Smooth muscle cell (in vitro differentiated cells): ENCODE measurements around the gene NEIL3. TPM values are rescaled to one million over a fixed set of nuclear protein-coding genes. Genes with fewer than 3 reads are reported as not detected.

ENCODE experiments used
- DNase-seq: peaks from one replicate; lab custom pipeline; 2025; ENCODE audit not compliant: unreplicated experiment; lab: John Stamatoyannopoulos, UW
- H2AFZ ChIP-seq: fragments of 200-600 bp; sonication (generic); 2 replicates; pipeline ENCODE4 v1.6.0; 2016; ENCODE audit warnings: antibody characterized with exemption, low read depth, mild to moderate bottlenecking
- H3F3A ChIP-seq: fragments of 200-600 bp; sonication (generic); 2 replicates; pipeline ENCODE4 v1.6.0; 2017; ENCODE audit warnings: antibody characterized with exemption, low read depth
- H3K27ac ChIP-seq: fragments of 200-600 bp; sonication (generic); 2 replicates; pipeline ENCODE4 v1.5.1; 2016; ENCODE audit warnings: low read depth, mild to moderate bottlenecking
- H3K27me3 ChIP-seq: fragments of 200-600 bp; sonication (generic); 2 replicates; pipeline ENCODE4 v1.6.1; 2016; ENCODE audit warnings: low read depth, mild to moderate bottlenecking
- H3K36me3 ChIP-seq: fragments of 200-600 bp; sonication (generic); 2 replicates; pipeline ENCODE4 v1.5.1; 2016; ENCODE audit warnings: low read depth
- H3K4me1 ChIP-seq: fragments of 200-600 bp; sonication (generic); 2 replicates; pipeline ENCODE4 v1.5.1; 2016; ENCODE audit warnings: low read depth
- H3K4me2 ChIP-seq: fragments of 200-600 bp; sonication (generic); 2 replicates; pipeline ENCODE4 v1.6.0; 2016; ENCODE audit warnings: mild to moderate bottlenecking
- H3K4me3 ChIP-seq: fragments of 200-600 bp; sonication (generic); 2 replicates; pipeline ENCODE4 v1.5.1; 2016; ENCODE audit warnings: mild to moderate bottlenecking
- H3K79me2 ChIP-seq: fragments of 200-600 bp; sonication (generic); 2 replicates; pipeline ENCODE4 v1.6.0; 2016; ENCODE audit warnings: low read depth, mild to moderate bottlenecking
- H3K9ac ChIP-seq: fragments of 200-600 bp; sonication (generic); 2 replicates; pipeline ENCODE4 v1.6.0; 2016; ENCODE audit warnings: low read depth
- H3K9me3 ChIP-seq: fragments of 200-600 bp; sonication (generic); replicated peaks from 2 replicates; pipeline ENCODE4 v1.5.1; 2016; ENCODE audit warnings: low read depth
- H4K20me1 ChIP-seq: fragments of 200-600 bp; sonication (generic); 2 replicates; pipeline ENCODE4 v1.6.0; 2016; ENCODE audit warnings: low read depth
- WGBS: methylation state at CpG from one replicate; pipeline ENCODE4 v1.1.7; 2016; ENCODE audit warnings: low lambda C conversion rate; 5-methylcytosine and 5-hydroxymethylcytosine counted together
- polyA plus RNA-seq: library from polyadenylated mRNA; unstranded; fragments of >200 nt; fragmentation: Nextera tagmentation; extraction: Ambion mirVana; gene quantifications from 2 replicates; pipeline ENCODE4 v1.2.1, GENCODE V29; 2016
- total RNA-seq: library from RNA; depleted of rRNA; stranded (reverse); fragments of >200 nt; gene quantifications from 2 replicates; pipeline ENCODE4 v1.2.3, GENCODE V29; 2014
- TF ChIP-seq, protein P1 (sequence below): fragments of 200-600 bp; sonication (generic); IDR thresholded peaks from 2 replicates; pipeline ENCODE4 v1.5.1; 2017; ENCODE audit warnings: borderline replicate concordance, mild to moderate bottlenecking, antibody characterized with exemption; ENCODE audit not compliant: insufficient read depth, poor library complexity, severe bottlenecking

NEIL3 gene
- total and polyA plus RNA-seq, 2 experiments from 2014 or later, result 2.7 to 3.7 TPM

GRCh38 chr4:177293208-177294033 lies 16.3 kb upstream of the NEIL3 start:
- WGBS, result 65% methylated on average over 5 of the region's 5 CpGs
- DNase-seq, result no peak
- TF ChIP-seq, protein P1, sequence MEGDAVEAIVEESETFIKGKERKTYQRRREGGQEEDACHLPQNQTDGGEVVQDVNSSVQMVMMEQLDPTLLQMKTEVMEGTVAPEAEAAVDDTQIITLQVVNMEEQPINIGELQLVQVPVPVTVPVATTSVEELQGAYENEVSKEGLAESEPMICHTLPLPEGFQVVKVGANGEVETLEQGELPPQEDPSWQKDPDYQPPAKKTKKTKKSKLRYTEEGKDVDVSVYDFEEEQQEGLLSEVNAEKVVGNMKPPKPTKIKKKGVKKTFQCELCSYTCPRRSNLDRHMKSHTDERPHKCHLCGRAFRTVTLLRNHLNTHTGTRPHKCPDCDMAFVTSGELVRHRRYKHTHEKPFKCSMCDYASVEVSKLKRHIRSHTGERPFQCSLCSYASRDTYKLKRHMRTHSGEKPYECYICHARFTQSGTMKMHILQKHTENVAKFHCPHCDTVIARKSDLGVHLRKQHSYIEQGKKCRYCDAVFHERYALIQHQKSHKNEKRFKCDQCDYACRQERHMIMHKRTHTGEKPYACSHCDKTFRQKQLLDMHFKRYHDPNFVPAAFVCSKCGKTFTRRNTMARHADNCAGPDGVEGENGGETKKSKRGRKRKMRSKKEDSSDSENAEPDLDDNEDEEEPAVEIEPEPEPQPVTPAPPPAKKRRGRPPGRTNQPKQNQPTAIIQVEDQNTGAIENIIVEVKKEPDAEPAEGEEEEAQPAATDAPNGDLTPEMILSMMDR, result no peak
- no peak overlapping the region for H2AFZ ChIP-seq
- H3F3A ChIP-seq, result no peaks in the 10 kb centered on the region
- H3K9ac ChIP-seq, result no peak overlapping the region
- H3K79me2 ChIP-seq, result no peaks in the 10 kb centered on the region
- H3K9me3 ChIP-seq, result no peaks in the 10 kb centered on the region
- no peak overlapping the region for H3K27ac ChIP-seq
- H3K27me3 ChIP-seq, result no peaks in the 10 kb centered on the region
- H4K20me1 ChIP-seq, result no peaks in the 10 kb centered on the region
- H3K4me2 ChIP-seq, result no peak overlapping the region
- no peaks in the 10 kb centered on the region for H3K4me1 ChIP-seq
- H3K36me3 ChIP-seq, result no peaks in the 10 kb centered on the region
- H3K4me3 ChIP-seq, result no peak overlapping the region

DNA sequence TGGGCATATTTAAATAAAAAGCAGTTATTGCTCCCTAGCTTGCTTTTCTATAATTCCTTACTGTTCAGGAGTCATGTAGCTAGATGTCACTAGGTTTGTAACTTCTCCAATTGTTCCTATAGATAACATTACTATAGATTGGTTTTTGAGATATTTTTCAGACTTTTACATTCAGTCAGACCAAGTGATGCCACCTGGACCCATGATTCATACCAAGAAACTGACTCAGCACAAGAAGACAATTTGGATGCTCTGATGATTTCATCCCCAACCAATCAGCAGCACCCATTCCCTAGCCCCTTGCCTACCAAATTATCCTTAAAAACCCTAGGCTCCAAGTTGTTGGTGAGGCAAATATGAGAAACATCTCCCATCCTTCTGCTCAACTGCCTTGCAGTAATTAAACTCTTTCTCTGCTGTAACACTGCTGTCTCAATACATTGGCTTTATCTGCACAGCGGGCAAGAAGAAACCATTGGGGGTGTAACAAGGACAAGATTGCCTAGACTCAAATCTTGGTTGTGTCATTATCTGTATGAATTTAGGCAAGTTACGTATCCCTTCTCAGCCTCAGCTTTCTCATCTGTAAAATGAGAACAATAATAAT lies 11.8 kb upstream of the NEIL3 start:
- no peaks in the 10 kb centered on the region for H3K27me3 ChIP-seq
- H4K20me1 ChIP-seq, result no peaks in the 10 kb centered on the region
- no peaks in the 10 kb centered on the region for H3K79me2 ChIP-seq
- DNase-seq, result no peak
- no peak overlapping the region for H2AFZ ChIP-seq
- H3K9me3 ChIP-seq, result no peaks in the 10 kb centered on the region
- H3K4me3 ChIP-seq, result no peak overlapping the region
- H3K27ac ChIP-seq, result no peak overlapping the region
- no peaks in the 10 kb centered on the region for H3F3A ChIP-seq
- H3K4me1 ChIP-seq, result no peaks in the 10 kb centered on the region
- H3K36me3 ChIP-seq, result no peaks in the 10 kb centered on the region
- no peak overlapping the region for H3K9ac ChIP-seq
- no peak overlapping the region for H3K4me2 ChIP-seq
- 93% methylated on average over 2 of the region's 2 CpGs for WGBS
- TF ChIP-seq, protein P1, result no peak

- H2AFZ ChIP-seq, result peak overlapping the region; percentile 17
- 61% methylated on average over 4 of the region's 4 CpGs for whole genome bisulfite sequencing
- H3K9me3 ChIP-seq, result no peaks in the 10 kb centered on the region
- H3K4me2 ChIP-seq, result no peak overlapping the region
- no peaks in the 10 kb centered on the region for H3K4me1 ChIP-seq
- H4K20me1 ChIP-seq, result no peaks in the 10 kb centered on the region
- H3K79me2 ChIP-seq, result no peaks in the 10 kb centered on the region
- H3K27ac ChIP-seq, result no peak overlapping the region
- TF ChIP-seq, protein P1, result no peak
- H3K9ac ChIP-seq, result no peak overlapping the region
- no peaks in the 10 kb centered on the region for H3K36me3 ChIP-seq
- no peak for DNase-seq
- H3F3A ChIP-seq, result no peaks in the 10 kb centered on the region
- H3K27me3 ChIP-seq, result no peaks in the 10 kb centered on the region
- no peak overlapping the region for H3K4me3 ChIP-seq
These were observed 8.5 kb upstream of the NEIL3 start for GRCh38 chr4:177301126-177301639.
